GM18520 (cell line): Measurements from ENCODE around the gene MCL1.
"Not testable (repeated sequence)": the region's sequence is repeated elsewhere in the genome, so short reads cannot be mapped to it uniquely, and the experiment has no call there.

Experiments
- ATAC-seq: cut with Tn5 transposase; IDR thresholded peaks from one replicate; pipeline ENCODE4 v1.9.1; 2021; ENCODE audit not compliant: unreplicated experiment

Gene MCL1

DNA sequence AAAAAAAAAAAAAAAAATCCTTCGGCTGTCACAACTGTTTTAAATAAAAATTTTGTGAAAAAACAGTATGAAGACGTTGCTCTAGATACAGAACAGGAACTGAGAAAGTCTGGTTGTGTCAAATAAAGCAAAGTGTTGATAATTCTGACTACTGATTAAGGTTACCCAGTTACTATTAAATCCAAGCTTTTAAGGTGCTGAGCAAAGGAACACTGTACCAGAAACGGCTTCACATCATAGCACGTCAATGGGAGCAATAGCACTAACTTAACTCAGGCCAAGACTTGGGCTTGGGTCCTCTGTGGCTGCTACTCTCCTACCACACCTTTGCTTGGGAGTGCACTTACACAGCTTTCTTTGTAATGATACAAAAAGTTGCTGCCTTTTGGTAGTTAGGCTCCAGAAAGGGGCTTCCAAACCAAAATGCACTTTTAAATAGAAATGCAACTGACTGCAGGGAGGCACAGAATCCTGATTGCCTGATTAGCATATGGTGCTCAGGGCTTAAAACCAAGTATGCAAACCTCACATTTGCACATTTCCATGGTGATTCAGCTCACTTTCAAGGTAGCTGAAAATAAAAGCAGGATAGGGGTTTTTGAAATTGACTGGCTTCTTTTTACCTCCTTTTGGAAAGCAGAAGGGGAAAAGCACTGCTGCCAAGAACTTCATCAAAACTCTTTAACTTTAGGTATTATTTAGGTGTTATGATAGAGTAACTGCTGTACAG is 6.3 kb downstream of the MCL1 start:
- no peak for ATAC-seq

DNA sequence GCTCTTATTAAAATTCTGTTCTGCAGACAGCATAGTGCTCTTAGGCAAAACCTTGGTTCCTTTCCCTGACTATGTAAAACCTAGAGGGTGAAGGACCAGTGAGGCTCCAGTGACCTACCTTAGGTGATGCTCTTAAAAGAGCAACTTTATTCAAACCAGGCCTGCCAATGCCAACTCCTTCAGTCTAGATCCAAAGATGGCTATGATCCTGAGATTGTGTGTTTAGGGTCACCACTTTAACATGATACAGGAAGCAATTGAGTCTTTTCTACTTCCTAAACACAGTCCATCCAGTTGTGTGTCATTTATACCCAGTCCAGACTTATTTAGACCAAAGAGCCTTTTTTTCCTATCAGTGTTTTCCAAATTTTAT is 10.8 kb downstream of the MCL1 start:
- ATAC-seq, result no peak

DNA sequence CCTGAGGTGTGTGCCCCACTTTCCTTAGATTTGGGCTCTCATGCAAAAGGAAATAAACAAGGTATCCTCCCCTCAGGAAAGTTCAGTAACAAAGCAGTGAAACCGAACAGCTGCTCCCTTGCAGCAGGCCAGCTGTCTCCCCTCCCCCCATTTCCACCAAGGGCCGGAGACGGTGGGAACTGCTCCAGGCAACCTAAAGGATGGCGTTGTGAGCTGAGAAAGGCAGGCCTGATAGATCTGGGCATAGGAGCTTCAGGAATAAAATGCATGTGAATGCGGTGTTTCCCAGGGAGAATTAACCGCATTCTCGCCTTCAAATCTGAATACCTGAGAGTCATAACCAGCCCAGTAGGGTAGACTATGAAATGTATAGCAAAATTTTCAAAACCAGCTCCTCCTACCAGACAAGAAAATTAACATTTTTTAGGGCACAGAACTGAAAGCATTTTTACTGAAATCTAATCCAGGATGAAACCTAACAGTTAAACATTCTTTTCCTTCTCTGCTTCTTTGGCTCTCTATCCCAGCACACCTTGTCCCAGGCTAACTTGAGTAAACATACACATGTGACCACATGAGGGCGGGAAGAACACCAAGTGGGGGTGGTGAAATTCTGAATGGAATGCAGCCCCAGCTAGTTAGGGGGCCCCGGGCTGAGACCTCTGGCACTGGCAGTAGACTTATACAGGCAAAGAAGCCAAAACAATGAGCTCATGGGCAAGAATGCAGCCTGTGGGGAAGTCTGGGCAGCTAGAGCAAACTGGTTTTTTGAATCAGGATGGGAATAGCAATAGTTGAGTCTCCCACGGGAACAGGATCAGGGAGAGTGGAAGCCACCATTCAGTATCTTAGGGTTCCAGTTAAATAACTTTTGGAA is 11.5 kb downstream of the MCL1 start:
- ATAC-seq, result no peak

DNA sequence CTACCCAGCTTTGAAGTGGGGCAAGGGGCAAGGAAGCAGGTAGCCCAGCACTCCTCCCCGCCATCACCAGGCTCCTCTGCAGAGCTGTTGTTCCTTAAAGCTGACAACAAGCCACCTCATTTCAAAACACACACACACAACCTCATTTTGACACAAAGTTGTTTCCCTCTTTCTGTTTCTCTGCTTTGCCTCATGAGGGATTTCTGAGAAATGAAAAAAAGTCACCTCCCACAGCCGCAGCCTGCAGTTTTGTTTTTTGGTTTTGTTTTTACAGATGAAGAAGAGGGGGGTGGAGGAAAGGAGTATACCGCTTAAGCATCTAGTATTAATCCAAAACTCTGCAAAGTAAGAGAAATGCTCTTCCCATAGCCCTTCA is 12.1 kb downstream of the MCL1 start:
- no peak for ATAC-seq

DNA sequence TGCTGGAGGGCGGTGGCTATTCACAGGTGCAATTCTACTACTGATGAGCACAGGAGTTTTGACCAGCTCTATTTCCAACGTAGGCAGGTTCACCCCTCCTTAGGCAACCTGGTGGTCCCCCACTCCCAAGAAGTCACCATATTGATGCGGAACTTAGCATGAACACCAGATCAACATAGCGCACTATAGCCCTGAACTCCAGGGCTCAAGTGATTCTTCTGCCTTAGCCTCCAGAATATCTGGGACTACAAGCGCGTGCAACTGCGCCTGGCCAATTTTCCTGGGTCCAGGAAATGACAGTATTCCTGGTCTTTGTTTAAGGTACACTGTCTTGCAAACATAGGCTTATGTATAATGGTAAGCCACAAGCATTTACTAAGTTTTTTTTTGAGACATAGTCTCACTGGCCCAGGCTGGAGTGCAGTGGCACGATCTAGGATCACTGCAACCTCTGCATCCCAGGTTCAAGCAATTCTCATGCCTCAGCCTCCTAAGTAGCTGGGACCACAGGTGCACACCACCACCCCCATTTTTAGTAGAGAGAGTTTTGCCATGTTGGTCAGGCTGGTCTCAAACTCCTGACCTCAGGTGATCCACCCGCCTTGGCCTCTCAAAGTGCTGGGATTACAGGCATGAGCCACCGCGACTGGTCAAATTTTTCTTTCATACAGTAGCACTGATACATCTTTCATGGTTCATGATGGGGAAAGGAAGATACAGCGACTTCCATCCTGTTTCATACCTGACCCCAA is 12.6 kb downstream of the MCL1 start:
- no peak for ATAC-seq

DNA sequence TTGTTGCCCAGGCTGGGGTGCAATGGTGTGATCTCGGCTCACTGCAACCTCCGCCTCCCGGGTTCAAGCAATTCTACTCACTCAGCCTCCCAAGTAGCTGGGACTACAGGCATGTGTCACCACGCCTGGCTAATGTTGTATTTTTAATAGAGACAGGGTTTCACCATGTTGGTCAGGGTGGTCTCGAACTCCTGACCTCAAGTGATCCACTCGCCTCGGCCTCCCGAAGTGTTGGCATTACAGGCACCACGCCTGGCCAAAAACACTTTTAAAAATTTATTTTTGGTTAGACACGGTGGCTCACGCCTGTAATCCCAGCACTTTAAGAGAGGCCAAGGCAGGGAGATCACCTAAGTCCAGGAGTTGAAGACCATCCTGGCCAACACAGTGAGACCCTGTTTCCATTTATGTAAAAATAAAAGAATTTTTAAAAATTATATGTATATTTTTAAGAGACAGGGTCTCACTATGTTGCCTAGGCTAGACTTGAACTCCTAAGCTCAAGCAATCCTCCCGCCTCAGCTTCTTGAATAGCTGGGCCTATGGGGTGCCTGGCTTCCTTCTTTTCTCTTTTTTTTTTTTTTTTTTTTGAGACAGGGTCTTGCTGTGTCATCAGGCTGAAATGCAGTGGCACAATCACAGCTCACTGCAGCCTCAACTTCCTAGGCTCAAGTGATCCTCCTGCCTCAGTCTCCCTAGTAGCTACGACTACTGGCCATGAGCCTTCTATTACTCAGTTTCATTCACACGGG is 14.0 kb downstream of the MCL1 start:
- ATAC-seq, result not testable (repeated sequence)

DNA sequence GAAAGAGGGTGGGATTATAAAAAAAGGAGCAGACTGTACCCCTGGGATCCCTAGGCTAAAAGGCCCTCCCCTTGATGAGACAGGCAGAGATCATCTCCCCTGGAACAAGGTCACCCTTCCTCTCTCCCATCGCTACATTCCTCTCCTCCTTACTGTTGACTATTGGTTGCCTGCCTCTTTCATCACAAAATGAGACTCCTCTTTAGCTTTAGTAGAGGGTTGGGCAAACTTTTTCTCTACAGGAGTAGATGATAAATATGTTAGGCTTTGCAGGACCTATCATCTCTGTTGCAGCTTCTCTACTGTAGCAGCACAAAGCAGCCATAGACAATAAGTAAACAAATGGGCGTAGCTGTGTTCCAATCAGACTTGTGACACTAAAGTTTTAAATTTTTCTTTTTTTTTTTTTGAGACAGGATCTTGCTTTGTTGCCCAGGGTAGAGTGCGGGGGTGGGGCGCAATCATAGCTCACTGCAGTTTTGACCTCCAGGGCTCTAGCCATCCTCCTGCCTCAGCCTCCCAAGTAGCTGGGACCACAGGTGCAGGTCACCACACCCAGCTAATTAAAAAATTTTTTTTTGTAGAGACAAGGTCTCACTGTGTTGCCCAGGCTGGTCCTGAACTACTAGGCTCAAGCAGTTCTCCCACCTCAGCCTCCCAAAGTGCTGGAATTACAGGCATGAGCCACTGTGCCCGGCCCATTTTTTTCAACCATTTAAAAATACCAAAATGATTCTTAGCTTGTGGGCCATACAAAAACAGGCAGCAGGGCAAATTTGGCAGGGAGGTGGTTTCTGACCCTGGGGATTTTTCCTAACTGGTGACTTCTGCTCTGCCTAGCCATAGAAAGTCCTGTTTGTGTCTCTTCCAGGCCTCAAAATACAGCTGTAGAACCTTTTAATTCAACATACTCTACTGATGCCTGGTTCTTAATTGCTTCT is 15.1 kb downstream of the MCL1 start:
- ATAC-seq, result no peak

DNA sequence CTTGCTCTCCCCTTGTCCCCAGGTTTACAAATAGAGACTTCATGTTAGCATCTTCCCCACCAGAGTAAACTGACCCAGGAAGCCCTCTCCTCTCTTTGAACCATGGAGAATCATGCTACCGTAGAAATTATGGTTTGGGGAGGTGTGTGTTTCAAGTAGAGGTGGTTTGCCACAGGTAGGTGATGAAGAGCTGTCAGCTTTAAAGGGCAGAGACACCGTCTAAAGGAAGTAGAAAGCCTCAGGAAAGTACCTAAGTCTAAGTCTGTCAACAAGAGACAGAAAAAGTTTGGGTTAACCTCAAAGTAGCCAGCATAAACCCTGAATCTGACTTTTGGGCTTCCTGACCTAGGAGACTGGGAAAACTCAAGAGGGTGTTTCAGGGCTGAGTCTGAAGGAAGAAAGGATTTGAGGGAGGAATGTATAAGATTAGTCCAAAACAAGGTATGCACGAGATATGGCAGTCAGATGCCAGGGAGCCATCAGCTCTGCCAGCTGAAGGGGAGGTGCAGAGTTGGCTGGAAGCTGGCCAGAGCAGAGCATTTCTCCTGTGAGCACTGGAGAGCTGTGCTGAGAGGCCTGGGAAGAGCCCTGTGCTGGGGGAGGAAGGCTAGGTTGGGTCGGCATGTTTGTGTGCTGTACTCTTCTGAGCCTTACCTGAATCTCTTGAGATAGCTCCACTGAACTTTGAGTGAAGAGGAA is 15.9 kb downstream of the MCL1 start:
- peak; percentile 15 for ATAC-seq

DNA sequence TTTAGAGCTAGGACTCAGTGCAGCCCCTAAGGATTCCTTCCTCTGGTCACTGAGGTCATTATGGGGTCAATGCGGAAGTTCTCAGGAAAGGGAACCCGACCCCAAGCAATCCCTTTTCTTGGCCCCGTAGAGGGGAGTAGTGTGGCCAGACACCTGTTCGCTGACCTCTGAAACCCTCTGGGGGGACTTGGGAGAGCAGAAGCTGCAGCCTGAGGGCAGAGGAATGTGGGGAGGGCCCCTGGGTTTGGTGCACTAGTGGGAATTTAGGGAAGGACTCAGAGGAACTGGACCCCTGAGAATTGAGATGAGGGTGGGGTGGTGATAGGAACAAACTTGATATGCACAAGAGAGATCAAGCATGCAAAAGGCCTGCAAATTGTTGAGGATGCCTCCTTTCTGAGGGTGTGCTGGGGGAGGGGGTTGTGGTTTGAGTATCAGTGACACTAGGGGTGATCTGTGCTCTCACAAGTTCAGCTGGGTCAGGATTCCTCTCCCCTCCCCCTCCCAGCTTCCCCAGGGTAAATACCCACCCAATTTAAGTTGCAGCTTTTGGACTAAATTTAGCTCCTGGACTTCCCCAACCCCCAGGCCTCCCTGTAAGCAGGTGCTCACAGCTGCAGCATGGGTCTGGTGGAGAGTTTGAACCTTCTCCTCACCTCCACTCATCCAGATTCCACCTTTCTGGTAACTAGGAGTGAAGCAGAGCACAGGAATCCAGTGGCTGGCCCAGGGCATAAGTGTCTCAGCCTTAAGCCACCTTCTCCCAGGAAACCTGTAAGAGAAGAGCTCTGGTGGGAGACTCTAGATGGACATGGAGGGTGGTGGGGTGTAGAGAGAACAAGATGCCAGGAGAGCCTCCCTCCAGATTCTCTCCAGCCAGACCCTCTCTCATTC is 16.7 kb downstream of the MCL1 start:
- ATAC-seq, result peak; percentile 26

DNA sequence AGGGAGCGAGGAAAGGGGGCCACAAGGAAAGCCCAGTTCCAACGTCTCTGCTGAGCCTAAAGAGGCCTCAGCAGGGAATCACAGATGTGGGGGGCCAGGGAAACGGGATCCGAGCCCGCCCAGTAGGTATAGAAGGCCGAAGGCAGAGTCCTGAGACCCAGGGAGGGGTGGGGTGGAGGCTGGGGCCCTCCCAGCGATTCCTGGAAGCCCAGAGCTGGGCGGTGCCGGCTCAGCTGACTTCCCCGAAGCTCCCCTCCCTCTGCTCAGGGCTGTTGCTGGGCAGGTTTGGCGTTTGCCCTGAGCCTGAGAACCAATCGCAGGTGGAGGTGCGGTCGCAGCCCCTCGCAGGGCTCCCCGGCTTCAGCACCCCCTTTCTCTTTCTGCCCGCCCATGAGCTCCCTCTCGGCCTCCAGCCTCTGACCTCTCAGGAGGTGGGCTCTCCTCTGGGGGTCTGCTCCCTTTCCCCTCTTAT is 17.4 kb downstream of the MCL1 start:
- ATAC-seq, result no peak

DNA sequence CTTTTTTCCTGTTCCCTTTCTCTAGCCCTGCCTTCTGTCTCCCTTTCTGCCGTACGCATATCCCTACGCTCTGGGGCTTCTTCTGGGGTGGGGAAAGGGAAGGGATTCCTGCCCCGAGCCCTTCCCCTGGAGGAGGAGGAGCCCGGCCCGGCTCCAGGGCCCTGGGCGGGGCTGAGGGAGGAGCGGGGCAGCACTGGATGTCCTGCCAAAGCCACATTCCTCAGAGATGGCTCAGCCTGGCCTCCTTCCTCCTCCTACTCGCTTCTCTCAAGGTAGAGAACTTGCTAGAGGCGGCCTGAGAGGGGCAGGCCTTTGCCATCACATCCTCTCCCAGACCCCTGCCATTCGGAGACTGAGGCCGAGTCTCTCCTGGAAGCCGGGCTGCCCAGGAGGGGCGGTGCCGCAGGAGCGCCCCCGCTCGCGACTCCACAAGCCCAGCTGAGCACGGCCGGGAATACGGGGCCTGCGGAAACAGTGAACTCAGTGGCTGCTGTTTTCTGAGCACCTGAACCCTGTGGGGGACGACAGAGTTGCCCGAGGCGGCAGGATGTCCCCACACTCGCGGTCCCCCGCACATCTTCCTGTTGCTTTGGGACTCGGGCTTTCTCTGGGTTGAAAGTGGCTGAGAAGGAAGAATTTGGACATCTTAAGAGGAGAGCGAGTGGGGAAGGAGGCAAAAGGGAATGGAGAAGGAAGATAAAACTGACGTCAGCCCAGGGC is 18.0 kb downstream of the MCL1 start:
- ATAC-seq, result no peak

DNA sequence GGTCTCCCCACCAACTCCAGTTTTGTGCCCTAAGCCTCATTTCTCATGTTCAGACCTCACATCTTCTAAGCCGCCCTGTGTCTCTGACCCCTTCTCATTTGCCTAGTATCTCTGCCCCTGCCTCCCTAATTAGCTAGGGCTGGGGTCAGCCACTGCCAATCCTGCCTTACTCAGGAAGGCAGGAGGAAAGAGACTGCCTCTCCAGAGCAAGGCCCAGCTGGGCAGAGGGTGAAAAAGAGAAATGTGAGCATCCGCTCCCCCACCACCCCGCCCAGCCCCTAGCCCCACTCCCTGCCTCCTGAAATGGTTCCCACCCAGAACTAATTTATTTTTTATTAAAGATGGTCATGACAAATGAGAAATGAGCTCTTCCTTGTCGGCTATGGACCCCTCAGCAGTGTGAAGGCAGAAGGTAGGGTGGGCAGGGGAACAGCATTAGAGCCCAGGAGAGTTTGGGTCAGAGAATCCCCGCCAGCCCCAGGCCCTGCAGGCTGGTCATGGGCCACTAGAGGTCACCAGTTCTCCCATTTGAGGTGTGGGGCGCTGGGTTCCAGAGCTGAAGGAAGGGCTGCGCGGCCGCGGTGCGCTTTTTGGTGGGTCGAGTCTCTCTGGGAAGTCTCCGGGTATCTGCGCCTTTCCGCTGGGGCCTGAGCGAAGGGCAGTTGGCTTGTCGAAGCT is 18.7 kb downstream of the MCL1 start:
- no peak for ATAC-seq

DNA sequence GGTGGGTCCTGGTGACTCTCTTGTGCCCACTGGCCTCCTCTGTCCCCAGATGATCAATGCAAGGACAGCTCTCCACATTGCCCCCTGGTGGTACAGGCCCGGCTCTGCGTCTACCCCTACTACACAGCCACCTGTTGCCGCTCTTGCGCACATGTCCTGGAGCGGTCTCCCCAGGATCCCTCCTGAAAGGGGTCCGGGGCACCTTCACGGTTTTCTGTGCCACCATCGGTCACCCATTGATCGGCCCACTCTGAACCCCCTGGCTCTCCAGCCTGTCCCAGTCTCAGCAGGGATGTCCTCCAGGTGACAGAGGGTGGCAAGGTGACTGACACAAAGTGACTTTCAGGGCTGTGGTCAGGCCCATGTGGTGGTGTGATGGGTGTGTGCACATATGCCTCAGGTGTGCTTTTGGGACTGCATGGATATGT is 19.4 kb downstream of the MCL1 start:
- ATAC-seq, result no peak

DNA sequence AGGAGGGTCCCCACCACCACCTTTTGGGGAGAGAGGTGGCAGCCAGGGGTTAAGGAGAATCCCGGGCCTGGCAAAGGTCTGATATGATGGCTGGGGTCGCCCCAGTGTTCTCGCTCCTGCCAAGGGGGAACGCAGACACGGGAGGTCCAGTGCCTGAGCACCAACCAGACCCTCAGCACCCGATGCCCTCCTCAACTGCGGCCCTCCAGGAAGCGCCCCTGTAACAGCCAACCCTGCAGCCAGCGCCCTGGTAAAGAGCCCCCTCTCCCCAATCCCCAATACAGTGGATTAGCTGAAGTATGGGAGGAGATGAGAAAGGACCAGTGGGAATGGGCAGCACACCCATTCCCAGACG is 19.8 kb downstream of the MCL1 start:
- no peak for ATAC-seq

DNA sequence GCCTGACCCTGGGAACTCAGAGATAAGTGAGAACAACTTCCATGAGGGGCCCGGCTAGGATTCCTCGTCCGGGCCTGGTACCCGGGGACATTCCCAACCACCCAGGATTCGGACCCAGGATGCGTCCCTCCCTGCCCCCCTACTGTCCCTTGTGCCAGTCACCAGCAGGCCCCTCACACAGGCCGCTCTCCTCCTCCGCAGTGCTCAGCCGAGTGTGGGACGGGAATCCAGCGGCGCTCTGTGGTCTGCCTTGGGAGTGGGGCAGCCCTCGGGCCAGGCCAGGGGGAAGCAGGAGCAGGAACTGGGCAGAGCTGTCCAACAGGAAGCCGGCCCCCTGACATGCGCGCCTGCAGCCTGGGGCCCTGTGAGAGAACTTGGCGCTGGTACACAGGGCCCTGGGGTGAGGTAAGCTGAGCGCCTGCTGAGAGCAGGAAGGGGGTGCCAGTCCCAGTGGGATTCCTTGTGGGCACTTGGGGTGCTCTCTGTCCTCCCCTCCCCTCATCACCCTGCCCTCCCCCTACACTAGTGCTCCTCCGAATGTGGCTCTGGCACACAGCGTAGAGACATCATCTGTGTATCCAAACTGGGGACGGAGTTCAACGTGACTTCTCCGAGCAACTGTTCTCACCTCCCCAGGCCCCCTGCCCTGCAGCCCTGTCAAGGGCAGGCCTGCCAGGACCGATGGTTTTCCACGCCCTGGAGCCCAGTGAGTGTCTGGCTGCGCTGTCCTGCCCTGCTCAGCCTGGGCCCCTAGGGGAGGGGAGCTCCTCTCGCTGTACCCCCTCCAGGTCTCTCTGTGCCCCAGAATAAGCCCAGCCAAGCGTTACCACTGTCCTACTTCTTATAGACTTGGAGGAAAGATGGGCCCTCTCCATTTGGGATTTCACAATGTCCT is 20.4 kb downstream of the MCL1 start:
- ATAC-seq, result no peak

DNA sequence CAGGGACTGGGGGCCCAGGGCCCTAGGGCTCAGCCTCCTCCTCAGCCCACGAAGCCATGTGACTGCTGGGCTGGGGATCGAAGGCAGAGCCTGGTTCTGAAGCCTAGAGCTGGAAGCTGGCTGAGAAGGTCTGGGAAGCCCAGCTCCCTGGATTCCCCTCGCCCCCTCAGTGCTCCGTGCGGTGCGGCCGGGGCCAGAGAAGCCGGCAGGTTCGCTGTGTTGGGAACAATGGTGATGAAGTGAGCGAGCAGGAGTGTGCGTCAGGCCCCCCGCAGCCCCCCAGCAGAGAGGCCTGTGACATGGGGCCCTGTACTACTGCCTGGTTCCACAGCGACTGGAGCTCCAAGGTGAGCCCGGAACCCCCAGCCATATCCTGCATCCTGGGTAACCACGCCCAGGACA is 21.1 kb downstream of the MCL1 start:
- ATAC-seq, result no peak
